Esophagus muscularis mucosa (tissue), 4 donors: ENCODE results near the gene TRIM4. TPM values are rescaled to one million over a fixed set of nuclear protein-coding genes. Genes with fewer than 3 reads are reported as not detected.

Experiments
- DNase-seq: peaks from one replicate; pipeline ENCODE4 v3.0.0-alpha.2; 2017; ENCODE audit errors: extremely low spot score
- H3K27ac ChIP-seq, 4 donors: fragments of 200-600 bp; sonication (generic); replicated peaks in 1 of 4; 1 replicate in 3 of 4; 2 replicates in 1 of 4; pipeline ENCODE4 v1.5.1; 2016 to 2019; ENCODE audit warnings: mild to moderate bottlenecking in 1 of 4
- H3K27me3 ChIP-seq, 4 donors: fragments of 200-600 bp; sonication (generic); one replicate each; pipeline versions ENCODE4 v1.5.1 to v1.6.0; 2016 to 2019
- H3K36me3 ChIP-seq, 4 donors: fragments of 200-600 bp; sonication (generic); one replicate each; pipeline ENCODE4 v1.5.1; 2016 to 2019
- H3K4me1 ChIP-seq, 4 donors: fragments of 200-600 bp; sonication (generic); one replicate each; pipeline ENCODE4 v1.5.1; 2016 to 2019
- H3K4me3 ChIP-seq, 4 donors: fragments of 200-600 bp; sonication (generic); 1 replicate in 2 of 4; 2 replicates in 2 of 4; pipeline ENCODE4 v1.5.1; 2016 to 2019; ENCODE audit warnings: mild to moderate bottlenecking in 4 of 4, moderate library complexity in 1 of 4
- H3K9me3 ChIP-seq, 4 donors: fragments of 200-600 bp; sonication (generic); 1 replicate in 3 of 4; 2 replicates in 1 of 4; pipeline ENCODE4 v1.5.1; 2016 to 2019
- EP300 ChIP-seq: sonication (generic); formaldehyde crosslinking; IDR thresholded peaks from one replicate; pipeline ENCODE4 v1.6.1; 2017; ENCODE audit warnings: antibody characterized with exemption
- POLR2A ChIP-seq: fragments of 450-650 bp; IDR thresholded peaks from one replicate; pipeline ENCODE4 v1.6.1; 2017; ENCODE audit warnings: antibody characterized with exemption, moderate library complexity, mild to moderate bottlenecking, low read depth
- POLR2AphosphoS5 ChIP-seq, 2 donors: sonication (generic); formaldehyde crosslinking; IDR thresholded peaks; one replicate each; pipeline ENCODE4 v1.6.1; 2017; ENCODE audit warnings: antibody characterized with exemption in 2 of 2
- WGBS: methylation state at CpG from one replicate; pipeline ENCODE4 v1.1.5; 2018; 5-methylcytosine and 5-hydroxymethylcytosine counted together
- intact Hi-C: fragments of 100-400 bp; cut with DNase I; formaldehyde crosslinking; loops from one replicate; pipeline ENCODE4 v1.15.1; 2023
- total RNA-seq, 4 donors: library from RNA; depleted of rRNA; stranded (reverse); fragments of >200 nt; gene quantifications; one replicate each; pipeline versions ENCODE4 v1.1.0 to v1.2.1, GENCODE V29; 2016
- TF ChIP-seq, protein P1 (sequence below), 3 experiments: fragments of 200-600 bp in 2 of 3; fragments of 450-650 bp in 1 of 3; sonication (generic) in 2 of 3; IDR thresholded peaks; one replicate each; pipeline ENCODE4 v1.5.1; 2017 to 2019; ENCODE audit warnings: antibody characterized with exemption in 3 of 3, mild to moderate bottlenecking in 2 of 3, moderate library complexity in 1 of 3

The TRIM4 gene
- total RNA-seq, 4 donors from 2014 or later = 21.2 to 27.8 (median 24.7) TPM

- intact Hi-C loops = no loop called here
- no peaks in the 10 kb centered on the region for H3K4me1 ChIP-seq
- H3K27ac ChIP-seq = no peak overlapping the region
- H3K27me3 ChIP-seq = peaks cover 0 to 33% (median 0%) of the 10 kb centered on the region in 4 donors
- H3K4me3 ChIP-seq = no peak overlapping the region
- no peak for DNase-seq
- H3K36me3 ChIP-seq = no peaks in the 10 kb centered on the region
- peaks cover 0 to 4% (median 0%) of the 10 kb centered on the region in 4 donors for H3K9me3 ChIP-seq
- TF ChIP-seq POLR2A (no peak), POLR2AphosphoS5 (IDR thresholded peaks at IDR 0.05) (no peak), EP300 (no peak)
- TF ChIP-seq, protein P1, sequence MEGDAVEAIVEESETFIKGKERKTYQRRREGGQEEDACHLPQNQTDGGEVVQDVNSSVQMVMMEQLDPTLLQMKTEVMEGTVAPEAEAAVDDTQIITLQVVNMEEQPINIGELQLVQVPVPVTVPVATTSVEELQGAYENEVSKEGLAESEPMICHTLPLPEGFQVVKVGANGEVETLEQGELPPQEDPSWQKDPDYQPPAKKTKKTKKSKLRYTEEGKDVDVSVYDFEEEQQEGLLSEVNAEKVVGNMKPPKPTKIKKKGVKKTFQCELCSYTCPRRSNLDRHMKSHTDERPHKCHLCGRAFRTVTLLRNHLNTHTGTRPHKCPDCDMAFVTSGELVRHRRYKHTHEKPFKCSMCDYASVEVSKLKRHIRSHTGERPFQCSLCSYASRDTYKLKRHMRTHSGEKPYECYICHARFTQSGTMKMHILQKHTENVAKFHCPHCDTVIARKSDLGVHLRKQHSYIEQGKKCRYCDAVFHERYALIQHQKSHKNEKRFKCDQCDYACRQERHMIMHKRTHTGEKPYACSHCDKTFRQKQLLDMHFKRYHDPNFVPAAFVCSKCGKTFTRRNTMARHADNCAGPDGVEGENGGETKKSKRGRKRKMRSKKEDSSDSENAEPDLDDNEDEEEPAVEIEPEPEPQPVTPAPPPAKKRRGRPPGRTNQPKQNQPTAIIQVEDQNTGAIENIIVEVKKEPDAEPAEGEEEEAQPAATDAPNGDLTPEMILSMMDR (IDR thresholded peaks at IDR 0.05) = peak in 2 of 3 experiments; percentile 12 to 41
- WGBS = 53% methylated on average over 3 of the region's 3 CpGs
Observed at GRCh38 chr7:99949645-99950228, 30.4 kb upstream of the TRIM4 start.

DNA sequence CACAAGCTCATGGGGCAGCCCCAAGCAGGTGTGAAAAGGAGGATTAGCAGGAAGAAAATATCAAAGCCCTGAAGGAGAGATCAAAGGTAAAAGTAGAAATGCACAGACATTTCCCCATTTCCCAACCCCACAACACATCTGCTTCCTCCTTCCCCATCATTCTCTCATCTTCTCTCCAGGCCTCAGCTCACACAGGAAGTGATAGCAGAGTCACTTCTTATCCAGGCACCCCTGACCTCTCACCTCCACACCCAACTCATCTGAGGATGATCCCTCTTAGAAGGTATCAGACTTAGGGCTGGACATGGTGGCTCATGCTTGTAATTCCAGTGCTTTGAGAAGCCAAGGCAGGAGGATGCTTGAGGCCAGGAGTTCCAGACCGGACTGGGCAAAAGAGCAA is 28.3 kb upstream of the TRIM4 start:
- DNase-seq = no peak
- no peaks in the 10 kb centered on the region for H3K36me3 ChIP-seq
- intact Hi-C loops = no loop called here
- H3K9me3 ChIP-seq = peaks cover 0 to 4% (median 0%) of the 10 kb centered on the region in 4 donors
- H3K4me3 ChIP-seq = no peak overlapping the region
- no peak for TF ChIP-seq POLR2AphosphoS5 (IDR thresholded peaks at IDR 0.05)
- TF ChIP-seq POLR2A = no peak
- TF ChIP-seq EP300 = no peak
- TF ChIP-seq, protein P1 (IDR thresholded peaks at IDR 0.05) = no peak
- no peak overlapping the region for H3K27ac ChIP-seq
- peaks cover 0 to 39% (median 0%) of the 10 kb centered on the region in 4 donors for H3K27me3 ChIP-seq
- WGBS = 80% methylated on average over 1 of the region's 1 CpG
- no peaks in the 10 kb centered on the region for H3K4me1 ChIP-seq

DNA sequence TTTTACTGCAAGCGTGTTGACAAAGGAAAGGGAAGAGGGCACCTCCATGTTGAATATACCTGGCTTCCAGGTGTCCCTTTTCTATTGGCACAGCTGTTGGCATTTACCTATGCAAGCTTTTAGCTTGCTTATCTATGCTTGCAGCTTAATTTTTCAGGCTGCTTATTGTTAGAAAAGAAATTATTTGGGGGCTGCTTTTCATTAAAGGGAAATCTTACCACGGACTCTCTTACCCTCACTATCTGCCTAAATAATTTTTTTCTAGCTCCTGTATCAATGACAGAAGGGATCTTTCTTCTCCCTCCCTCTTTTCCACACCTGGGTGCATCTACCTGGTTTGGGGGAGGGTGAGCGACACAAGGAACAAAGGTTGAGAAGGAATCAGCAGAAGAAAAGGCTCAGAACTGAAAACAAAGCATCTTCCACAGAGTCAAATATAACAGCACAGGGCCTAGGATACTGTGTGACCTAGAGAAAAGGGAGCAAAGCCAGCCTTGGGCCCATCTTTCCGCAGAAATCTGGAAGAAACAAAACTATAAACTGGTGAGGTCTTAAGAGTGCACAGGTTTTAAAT is 25.3 kb upstream of the TRIM4 start:
- 57% methylated on average over 4 of the region's 4 CpGs for WGBS
- H3K27ac ChIP-seq = no peak overlapping the region
- H3K36me3 ChIP-seq = no peaks in the 10 kb centered on the region
- TF ChIP-seq, protein P1 (IDR thresholded peaks at IDR 0.05) = no peak
- TF ChIP-seq EP300 (no peak), POLR2AphosphoS5 (IDR thresholded peaks at IDR 0.05) (no peak)
- H3K27me3 ChIP-seq = peaks cover 0 to 48% (median 0%) of the 10 kb centered on the region in 4 donors
- no peaks in the 10 kb centered on the region for H3K4me1 ChIP-seq
- no peaks in the 10 kb centered on the region for H3K9me3 ChIP-seq
- DNase-seq = no peak
- intact Hi-C loops = no loop called here
- no peak overlapping the region for H3K4me3 ChIP-seq

- H3K4me3 ChIP-seq = no peak overlapping the region
- no peaks in the 10 kb centered on the region for H3K4me1 ChIP-seq
- intact Hi-C loops = no loop called here
- peaks cover 0 to 55% (median 0%) of the 10 kb centered on the region in 4 donors for H3K27me3 ChIP-seq
- TF ChIP-seq POLR2AphosphoS5 (IDR thresholded peaks at IDR 0.05) (no peak), POLR2A (no peak), EP300 (no peak)
- TF ChIP-seq, protein P1 (IDR thresholded peaks at IDR 0.05) = no peak
- no peaks in the 10 kb centered on the region for H3K9me3 ChIP-seq
- DNase-seq = peak; percentile 79
- no peaks in the 10 kb centered on the region for H3K36me3 ChIP-seq
- WGBS = 39% methylated on average over 14 of the region's 14 CpGs
- no peak overlapping the region for H3K27ac ChIP-seq
Observed at GRCh38 chr7:99943641-99944496, 24.5 kb upstream of the TRIM4 start.
